Measurements from ENCODE around the gene POLR3E. TPM values are rescaled to one million over a fixed set of nuclear protein-coding genes. Genes with fewer than 3 reads are reported as not detected.

Gene POLR3E
- total RNA-seq, 3 donors from 2014 or later = 59.0 to 72.4 (median 64.0) TPM

DNA sequence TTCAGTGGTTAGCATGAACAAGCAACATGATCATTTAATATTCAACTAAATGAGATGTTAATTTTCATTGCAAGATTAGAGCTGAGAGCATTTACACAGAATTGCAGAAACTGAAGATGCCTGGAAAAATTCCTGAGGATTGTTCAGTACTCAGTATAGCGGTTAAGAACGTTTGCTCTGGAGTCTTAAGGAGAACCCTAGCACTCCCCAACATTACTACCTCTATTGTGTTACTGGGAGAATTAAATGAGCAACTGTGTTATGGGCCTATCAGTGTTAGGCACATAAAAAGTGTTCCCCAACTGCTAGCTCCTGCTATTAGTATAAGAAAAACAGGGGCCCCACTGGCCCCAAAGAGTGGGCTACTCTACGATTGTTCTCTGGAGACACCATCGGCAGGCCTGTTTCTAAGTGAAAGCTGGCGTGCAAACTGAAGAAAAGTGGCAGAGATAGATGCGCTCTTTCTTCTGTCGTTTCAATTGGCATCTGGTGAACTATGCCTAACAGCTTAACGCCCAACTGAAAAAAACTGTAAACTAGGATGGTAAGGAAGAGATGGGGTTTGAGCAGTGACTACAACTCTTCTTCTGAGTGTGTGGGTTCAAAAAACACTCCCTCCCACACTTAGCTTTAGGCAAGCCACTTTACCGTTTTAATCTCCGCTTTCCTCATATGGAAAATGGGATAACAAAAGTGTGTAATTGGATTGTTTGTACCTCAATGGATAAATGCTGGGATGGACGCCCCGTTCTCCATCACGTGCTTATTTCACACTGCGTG is 75.9 kb downstream of the POLR3E start:
- no peaks in the 10 kb centered on the region for H3K27me3 ChIP-seq
- peaks cover 0 to 19% of the 10 kb centered on the region in 2 donors for H3K4me1 ChIP-seq
- no peaks in the 10 kb centered on the region for H3K9me3 ChIP-seq
- DNase-seq (ENCODE audit: low spot score in 2 of 2) = no peak
- peak overlapping the region; percentile 86 to 95 (median 88) for H3K4me3 ChIP-seq
- no peaks in the 10 kb centered on the region for H3K36me3 ChIP-seq
- peak overlapping the region; percentile 84 to 88 for H3K27ac ChIP-seq
- intact Hi-C loops (cut with DNase I; ENCODE audit: low total_unique reads) = no loop called here
- TF ChIP-seq POLR2AphosphoS5 (IDR thresholded peaks at IDR 0.05) (no peak), POLR2A (IDR thresholded peaks at IDR 0.05) (no peak)
- TF ChIP-seq, protein P1, sequence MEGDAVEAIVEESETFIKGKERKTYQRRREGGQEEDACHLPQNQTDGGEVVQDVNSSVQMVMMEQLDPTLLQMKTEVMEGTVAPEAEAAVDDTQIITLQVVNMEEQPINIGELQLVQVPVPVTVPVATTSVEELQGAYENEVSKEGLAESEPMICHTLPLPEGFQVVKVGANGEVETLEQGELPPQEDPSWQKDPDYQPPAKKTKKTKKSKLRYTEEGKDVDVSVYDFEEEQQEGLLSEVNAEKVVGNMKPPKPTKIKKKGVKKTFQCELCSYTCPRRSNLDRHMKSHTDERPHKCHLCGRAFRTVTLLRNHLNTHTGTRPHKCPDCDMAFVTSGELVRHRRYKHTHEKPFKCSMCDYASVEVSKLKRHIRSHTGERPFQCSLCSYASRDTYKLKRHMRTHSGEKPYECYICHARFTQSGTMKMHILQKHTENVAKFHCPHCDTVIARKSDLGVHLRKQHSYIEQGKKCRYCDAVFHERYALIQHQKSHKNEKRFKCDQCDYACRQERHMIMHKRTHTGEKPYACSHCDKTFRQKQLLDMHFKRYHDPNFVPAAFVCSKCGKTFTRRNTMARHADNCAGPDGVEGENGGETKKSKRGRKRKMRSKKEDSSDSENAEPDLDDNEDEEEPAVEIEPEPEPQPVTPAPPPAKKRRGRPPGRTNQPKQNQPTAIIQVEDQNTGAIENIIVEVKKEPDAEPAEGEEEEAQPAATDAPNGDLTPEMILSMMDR (IDR thresholded peaks at IDR 0.05) = no peak

DNA sequence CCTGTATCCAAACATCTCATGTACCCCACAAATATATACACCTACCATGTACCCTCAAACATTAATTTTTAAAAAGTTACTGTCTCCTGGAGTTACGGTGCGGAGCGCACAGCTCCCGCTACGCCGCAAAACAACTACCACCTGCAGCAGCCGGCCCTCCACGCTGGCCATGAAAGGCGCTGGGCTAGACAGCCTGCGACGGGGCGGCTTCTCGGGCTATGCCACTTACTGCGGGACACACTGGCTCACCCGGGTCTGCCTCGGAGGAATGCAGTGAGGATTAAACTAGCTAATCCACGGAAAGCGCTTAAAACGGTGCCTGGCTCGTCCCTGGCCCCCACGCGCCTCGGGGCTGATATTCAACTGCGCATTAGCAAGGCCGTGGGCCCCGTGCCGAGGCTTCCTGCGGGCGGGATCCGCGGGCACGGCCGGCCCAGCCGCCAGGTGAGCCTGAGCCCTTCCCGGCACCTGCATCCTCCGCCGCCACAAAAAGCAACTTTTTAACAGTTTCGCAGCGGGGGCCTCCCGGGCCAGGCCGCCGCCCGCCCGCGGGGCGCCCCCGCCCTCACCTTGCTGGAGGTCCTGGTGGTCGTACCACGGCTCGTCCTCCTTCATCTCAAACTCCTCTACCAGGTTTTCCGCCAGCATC is 76.6 kb downstream of the POLR3E start:
- no peaks in the 10 kb centered on the region for H3K27me3 ChIP-seq
- peak overlapping the region; percentile 86 to 95 (median 88) for H3K4me3 ChIP-seq
- H3K27ac ChIP-seq = peak overlapping the region; percentile 84 to 88
- DNase-seq (ENCODE audit: low spot score in 2 of 2) = peak; percentile 44 to 58
- no peaks in the 10 kb centered on the region for H3K9me3 ChIP-seq
- intact Hi-C loops (cut with DNase I; ENCODE audit: low total_unique reads) = no loop called here
- H3K4me1 ChIP-seq = peaks cover 0 to 19% of the 10 kb centered on the region in 2 donors
- H3K36me3 ChIP-seq = no peaks in the 10 kb centered on the region
- TF ChIP-seq POLR2AphosphoS5 (IDR thresholded peaks at IDR 0.05) = peak in 1 of 3 donors; percentile 22
- TF ChIP-seq POLR2A (IDR thresholded peaks at IDR 0.05) = no peak

DNA sequence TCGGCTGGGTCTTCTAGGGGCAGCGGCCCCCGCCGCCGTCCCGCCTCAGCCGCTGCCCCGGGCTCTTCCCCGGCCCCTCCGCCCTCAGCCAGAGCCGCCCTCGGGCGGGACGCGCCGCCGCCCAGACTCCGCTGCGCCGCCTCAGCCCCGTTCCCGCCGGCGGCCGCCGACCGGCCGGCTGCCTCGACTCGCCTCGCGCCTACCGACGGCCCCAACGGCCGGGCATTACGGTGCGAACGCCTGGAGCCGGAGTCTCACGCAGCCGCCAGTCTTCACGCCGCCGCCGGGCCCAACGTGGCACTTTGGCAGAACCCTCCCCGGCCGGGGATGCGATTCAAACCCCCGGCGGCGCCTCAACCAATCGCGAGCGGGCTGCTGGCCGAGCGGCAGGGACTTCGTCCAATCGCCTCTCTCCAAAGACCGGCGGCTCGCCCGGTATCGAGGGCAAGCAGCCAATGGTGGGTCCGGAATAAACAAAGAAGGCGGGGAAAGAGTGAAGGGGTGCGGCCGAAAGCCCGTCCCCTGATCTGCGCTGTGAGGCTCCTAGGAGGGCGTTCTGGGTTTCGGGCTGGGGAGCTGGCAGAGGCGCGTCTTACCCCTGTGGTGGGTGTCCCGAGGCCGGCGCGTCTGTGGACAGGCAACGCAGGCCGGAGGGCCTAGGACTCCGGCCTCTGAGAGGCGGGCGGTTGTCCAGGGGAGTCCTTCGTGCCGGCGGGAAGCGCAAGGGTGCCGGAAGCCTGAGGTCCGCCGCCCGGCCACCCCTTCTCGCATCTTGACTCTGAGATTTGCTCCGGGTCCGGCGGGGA is 77.3 kb downstream of the POLR3E start, which contains the start of gene CDR2:
TSS of gene CDR2 (minus strand) at position 309 of the 806 bp plus-strand sequence. CDS start 310 bp downstream, outside the sequence.
- no peaks in the 10 kb centered on the region for H3K36me3 ChIP-seq
- peaks cover 0 to 15% of the 10 kb centered on the region in 2 donors for H3K4me1 ChIP-seq
- TF ChIP-seq POLR2A (IDR thresholded peaks at IDR 0.05) = peak; percentile 38
- TF ChIP-seq, protein P1 (IDR thresholded peaks at IDR 0.05) = no peak
- peak; percentile 16 to 68 (median 46) for TF ChIP-seq POLR2AphosphoS5 (IDR thresholded peaks at IDR 0.05)
- H3K27ac ChIP-seq = peak within 1 kb of the TSS; percentile 84 to 88
- DNase-seq (ENCODE audit: low spot score in 2 of 2) = peak; percentile 96 to 98
- intact Hi-C loops (cut with DNase I; ENCODE audit: low total_unique reads) = no loop called here
- no peaks in the 10 kb centered on the region for H3K27me3 ChIP-seq
- no peaks in the 10 kb centered on the region for H3K9me3 ChIP-seq
- H3K4me3 ChIP-seq = peak within 1 kb of the TSS; percentile 86 to 95 (median 88)

DNA sequence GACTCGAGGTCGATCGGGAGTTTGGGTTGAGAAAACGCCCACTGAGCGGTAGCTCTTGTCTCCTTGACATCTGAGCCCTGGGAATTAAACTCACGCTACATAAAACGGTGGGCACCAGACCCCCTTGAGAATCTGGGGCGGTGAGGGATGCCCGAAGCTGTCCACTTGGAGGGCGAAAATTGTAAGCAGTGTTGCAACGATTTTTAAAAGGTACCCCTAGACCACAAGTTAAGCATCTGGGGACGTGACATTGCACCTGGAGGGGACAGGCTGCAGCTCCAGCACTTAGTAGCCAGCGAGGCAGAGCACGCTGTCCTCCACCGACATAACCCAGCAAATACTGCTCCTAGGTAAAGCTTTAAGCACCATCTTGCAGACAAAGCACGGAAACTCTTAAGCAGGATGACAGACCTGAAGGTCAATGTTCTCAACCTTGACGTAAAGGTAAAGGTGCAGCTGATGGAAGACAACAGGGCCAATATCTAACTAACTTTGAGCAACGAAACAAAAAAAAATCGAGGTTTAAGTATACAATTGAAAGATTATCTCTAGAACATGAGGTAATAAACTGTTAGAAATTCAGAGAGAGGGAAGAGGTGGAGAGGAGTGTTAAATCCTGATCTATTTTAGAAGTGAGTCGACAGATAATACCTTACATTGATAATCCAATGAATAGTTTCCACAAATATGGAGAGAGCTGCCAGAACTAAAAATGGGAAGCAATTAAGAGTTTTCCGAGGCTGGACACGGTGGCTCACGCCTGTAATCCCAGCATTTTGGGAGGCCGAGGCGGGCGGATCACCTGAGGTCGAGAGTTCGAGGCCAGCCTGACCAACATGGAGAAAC is 78.1 kb downstream of the POLR3E start:
- intact Hi-C loops (cut with DNase I; ENCODE audit: low total_unique reads) = no loop called here
- no peak for DNase-seq (ENCODE audit: low spot score in 2 of 2)
- Histone ChIP-seq H3K36me3 (no peaks in the 10 kb centered on the region), H3K4me1 (peaks cover 0 to 14% of the 10 kb centered on the region in 2 donors), H3K27ac (peak overlapping the region; percentile 68 to 84), H3K4me3 (peak overlapping the region; percentile 86 to 95 (median 88)), H3K9me3 (no peaks in the 10 kb centered on the region), H3K27me3 (no peaks in the 10 kb centered on the region)
- TF ChIP-seq, protein P1 (IDR thresholded peaks at IDR 0.05) = no peak
- TF ChIP-seq POLR2A (IDR thresholded peaks at IDR 0.05) = no peak
- no peak for TF ChIP-seq POLR2AphosphoS5 (IDR thresholded peaks at IDR 0.05)

Measured in breast epithelium (tissue), 4 donors.